Adrenal gland (tissue), 5 donors: Measurements from ENCODE around the gene SCRN1.

Experiments used
- POLR2A ChIP-seq, 2 donors: fragments of 450-650 bp; IDR thresholded peaks; one replicate each; pipeline ENCODE4 v1.6.1; 2017; ENCODE audit warnings: antibody characterized with exemption in 2 of 2, mild to moderate bottlenecking in 2 of 2, moderate library complexity in 1 of 2
- TF ChIP-seq, protein P1 (sequence below), 6 experiments: fragments of 450-650 bp in 4 of 6; fragments of 200-600 bp in 2 of 6; sonication (generic) in 1 of 6; IDR thresholded peaks; 1 replicate in 5 of 6; 2 replicates in 1 of 6; pipeline versions ENCODE4 v1.5.1 to v1.8.0; 2016 to 2021; ENCODE audit warnings: antibody characterized with exemption in 6 of 6, mild to moderate bottlenecking in 2 of 6, moderate library complexity in 1 of 6
- donor health status: DM: no; HTN: no; CAD: no.

DNA sequence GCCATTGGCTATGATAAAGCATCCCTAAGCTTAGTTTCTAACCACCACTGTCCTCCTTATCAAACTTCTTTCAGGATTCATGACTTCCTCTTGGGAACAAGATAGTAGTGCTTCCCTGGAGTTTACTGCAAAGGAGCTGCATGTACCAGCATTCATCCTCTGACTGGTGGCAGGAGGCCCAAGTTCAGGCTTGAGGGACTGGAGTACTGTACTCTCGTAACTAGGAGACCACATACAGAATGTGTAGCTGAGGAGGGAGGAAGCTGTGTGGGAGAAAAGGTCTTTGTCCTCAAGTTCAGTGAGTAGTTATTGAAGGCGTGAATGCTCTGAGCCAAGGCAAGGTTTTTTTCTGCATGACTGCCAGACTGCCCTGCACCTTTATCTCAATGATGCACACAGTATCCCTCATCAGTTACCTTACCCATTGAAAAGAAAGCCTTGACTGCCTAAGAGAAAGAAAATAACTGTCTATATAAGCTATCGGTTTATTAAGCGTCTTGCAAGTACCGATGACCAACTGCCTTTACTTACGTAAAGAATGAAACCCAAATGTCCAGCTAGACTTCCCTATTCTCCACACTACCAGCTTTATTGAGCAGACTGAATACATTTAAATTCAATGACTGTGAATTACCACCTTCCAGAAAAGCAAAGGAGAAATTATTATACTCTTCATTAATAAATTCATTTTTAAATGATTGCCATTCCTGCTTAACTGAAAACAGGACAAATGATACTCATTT lies 12.8 kb downstream of the SCRN1 start:
- TF ChIP-seq, protein P1, sequence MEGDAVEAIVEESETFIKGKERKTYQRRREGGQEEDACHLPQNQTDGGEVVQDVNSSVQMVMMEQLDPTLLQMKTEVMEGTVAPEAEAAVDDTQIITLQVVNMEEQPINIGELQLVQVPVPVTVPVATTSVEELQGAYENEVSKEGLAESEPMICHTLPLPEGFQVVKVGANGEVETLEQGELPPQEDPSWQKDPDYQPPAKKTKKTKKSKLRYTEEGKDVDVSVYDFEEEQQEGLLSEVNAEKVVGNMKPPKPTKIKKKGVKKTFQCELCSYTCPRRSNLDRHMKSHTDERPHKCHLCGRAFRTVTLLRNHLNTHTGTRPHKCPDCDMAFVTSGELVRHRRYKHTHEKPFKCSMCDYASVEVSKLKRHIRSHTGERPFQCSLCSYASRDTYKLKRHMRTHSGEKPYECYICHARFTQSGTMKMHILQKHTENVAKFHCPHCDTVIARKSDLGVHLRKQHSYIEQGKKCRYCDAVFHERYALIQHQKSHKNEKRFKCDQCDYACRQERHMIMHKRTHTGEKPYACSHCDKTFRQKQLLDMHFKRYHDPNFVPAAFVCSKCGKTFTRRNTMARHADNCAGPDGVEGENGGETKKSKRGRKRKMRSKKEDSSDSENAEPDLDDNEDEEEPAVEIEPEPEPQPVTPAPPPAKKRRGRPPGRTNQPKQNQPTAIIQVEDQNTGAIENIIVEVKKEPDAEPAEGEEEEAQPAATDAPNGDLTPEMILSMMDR (IDR thresholded peaks at IDR 0.05), result no peak
- no peak for TF ChIP-seq POLR2A (IDR thresholded peaks at IDR 0.05)
